T47D (cell line): ENCODE results near the gene UBLCP1.
"Not testable (repeated sequence)": the region's sequence is repeated elsewhere in the genome, so short reads cannot be mapped to it uniquely, and the experiment has no call there.

Source experiments
- DNase-seq, 2 experiments: peaks; one replicate each; pipeline versions ENCODE4 v3.0.0 to v3.0.0-alpha.2; 2011 to 2012; ENCODE audit warnings: low read depth in 1 of 2, low spot score in 1 of 2
- JUND ChIP-seq: IDR thresholded peaks from 2 replicates; pipeline ENCODE4 v1.6.1; 2012; ENCODE audit warnings: low read depth
- in situ Hi-C: cut with HindIII; loops from 2 replicates; pipeline ENCODE4 v1.10.0; 2016; ENCODE audit warnings: low sequenced_read_pairs, low pct_unique_long_range_greater_than_20kb

Gene UBLCP1, protein sequence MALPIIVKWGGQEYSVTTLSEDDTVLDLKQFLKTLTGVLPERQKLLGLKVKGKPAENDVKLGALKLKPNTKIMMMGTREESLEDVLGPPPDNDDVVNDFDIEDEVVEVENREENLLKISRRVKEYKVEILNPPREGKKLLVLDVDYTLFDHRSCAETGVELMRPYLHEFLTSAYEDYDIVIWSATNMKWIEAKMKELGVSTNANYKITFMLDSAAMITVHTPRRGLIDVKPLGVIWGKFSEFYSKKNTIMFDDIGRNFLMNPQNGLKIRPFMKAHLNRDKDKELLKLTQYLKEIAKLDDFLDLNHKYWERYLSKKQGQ

DNA sequence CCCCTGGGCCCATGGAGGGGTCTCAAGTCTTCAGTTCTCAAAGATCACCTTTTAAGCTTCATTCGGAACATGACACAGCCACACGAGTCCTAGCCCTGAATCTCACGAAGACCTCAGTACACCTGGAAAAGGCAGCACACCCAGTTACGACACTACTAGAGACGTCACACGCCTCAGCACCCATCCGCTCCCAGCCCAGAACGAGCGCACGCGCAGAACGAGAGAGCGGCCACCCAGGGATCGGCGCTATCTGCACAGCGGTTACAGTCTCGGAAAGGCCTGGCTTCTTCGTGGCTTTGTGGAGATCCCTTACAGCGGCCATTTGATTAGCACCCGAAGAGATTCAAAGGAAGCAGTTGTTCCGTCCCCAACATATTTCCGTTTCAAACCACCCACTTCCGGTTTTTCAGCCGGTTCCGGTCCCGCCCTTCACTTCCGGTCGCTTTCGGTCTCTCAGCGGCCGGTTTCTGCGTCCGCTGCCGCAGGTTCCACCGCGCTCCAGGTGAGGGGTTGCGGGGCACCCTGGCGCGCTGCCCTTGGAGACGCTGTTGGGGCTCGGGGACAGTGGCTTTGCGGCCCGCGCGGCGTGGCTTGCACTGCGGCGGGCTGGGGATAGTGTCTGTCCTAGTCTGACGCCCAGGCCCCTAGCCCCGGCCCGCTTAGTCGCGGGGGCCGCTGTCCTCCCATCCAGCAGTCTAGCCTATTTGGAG lies at the start of gene UBLCP1:
Gene UBLCP1 (plus strand): TSS at position 432 of the 710 bp plus-strand sequence. CDS start 5,626 bp downstream, outside the sequence.
- DNase-seq = peak; percentile 91
- in situ Hi-C loops = no loop called here
- TF ChIP-seq JUND = no peak

DNA sequence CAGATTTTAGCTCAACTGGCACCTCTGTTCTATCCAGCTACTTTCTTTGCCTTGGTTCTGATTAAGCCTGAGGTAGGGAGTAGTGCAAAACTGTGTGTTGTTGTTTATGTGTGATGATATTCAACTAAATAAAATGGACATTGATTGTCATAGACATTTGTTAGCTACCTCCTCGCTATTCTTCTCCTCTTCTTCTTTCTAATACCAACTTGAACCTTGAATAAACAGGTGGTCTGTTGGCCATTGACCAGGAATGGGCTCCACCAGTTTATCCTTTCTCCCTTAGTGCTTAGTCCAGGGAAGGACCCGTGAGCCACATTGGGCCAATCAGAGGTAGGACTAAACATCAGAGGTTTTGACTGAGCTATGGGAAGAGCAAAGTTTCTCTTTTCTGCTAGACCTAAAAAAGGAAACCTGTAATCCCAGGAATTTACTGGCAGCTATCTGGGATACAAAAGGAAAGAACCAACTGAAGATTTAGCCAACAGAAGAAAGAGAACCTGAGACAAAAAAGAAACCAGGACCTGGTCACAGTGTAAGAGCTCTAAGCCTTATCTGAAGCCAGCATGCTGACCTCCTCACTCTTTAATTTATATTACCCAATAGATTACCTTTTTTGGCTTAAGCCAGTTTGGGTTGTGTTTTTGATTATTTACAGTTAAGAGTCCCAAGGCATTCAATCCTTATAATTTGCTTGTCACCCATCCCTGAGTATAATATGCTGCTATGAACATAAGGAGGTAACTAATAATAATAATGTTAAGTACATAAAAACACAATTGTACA lies 48.4 kb upstream of the UBLCP1 start:
- in situ Hi-C loops = no loop called here
- DNase-seq = no peak
- TF ChIP-seq JUND = no peak

DNA sequence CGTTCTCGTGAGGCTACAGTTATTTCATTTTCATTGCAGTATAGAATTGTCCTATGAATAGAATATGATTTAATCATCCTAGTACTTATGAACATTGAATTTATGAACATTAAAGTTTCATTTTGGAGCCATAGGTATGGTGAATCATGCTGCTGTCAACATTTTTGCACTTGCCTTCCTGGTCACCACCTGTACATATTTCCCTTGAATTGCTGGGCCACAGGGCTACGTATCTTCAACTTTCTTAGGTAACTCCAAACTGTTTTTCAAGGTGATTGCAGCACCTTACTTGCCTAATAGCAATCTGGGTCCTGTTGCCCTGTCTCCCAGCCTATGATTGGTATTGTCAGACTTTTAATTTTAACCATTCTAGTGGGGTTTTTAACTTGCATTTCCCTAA lies 47.2 kb upstream of the UBLCP1 start:
- no peak for TF ChIP-seq JUND
- in situ Hi-C loops = no loop called here
- no peak for DNase-seq

DNA sequence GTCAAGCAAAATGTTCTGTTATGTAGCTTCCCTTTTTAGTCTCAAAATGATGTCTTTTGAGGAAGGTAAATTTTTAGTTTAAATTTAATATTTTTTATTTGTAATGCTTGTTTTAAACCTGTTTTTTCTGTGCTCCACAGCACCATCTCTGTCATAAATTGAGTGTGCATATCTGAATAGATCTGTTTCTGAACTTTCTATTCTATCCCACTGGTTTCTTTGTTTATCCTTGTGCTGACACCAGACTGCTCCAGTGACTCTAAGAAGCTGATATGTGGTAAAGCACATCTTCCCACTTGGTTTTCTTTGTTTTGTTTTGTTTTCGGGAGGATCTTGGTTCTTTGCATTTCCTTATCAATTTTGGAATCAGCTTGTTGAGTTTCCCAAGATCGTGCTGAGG lies 46.6 kb upstream of the UBLCP1 start:
- in situ Hi-C loops = no loop called here
- no peak for DNase-seq
- no peak for TF ChIP-seq JUND

DNA sequence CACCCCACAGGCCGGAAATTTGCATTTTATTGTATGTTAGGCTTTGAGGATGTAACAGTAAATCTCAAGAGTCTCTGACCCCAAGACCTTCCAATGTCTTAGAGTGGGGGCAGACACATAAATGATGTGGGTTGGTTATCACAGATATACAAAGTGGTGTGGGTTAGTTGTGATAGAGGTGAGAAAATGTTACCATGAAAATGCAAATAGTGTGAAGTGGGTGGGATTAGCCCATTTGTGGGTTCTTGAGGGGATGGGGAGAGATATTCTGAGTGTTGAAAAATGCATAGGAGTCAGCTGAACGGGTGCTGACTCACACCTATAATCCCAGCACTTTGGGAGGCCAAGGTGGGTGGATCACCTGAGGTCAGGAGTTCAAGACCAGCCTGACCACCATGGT lies 45.9 kb upstream of the UBLCP1 start:
- in situ Hi-C loops = no loop called here
- no peak for TF ChIP-seq JUND
- DNase-seq = no peak

DNA sequence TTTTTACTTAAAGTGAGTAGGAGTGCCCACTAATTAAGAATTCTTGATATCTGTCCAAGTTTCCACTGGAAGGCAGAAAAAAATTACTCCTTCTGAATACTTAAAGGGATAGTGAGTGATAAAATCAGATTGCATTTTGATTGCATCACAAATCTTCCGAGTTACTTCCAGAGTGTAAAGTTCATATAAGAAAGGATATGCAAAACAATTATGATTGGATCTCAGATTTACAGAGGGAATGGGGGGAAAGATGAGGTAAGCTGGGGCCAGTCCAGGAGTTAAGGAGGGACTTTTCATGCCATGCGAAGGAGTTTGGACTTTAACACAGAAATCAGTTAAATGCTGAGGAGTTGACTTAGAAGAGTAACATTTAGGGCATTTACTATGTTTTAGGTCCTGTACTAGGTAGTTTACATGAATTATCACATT lies 44.5 kb upstream of the UBLCP1 start:
- in situ Hi-C loops = no loop called here
- no peak for DNase-seq
- no peak for TF ChIP-seq JUND

DNA sequence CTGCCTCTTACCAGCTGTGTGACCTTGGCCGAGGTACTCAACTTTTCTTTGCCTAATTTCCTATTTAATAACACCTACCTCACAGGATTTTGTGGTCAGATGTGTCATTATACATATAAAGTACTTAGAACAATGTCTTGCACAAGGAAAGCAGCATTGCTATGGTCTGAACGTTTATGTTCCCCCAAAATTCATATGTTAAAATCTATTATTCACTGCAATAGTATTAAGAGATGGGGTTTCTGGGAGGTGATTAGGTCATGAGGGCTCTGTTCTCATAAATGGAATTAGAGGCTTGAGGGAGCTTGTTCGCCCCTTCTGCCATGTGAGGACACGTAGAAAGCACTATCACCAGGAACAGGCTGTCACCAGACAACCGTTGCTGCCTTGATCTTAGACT lies 42.9 kb upstream of the UBLCP1 start:
- no peak for TF ChIP-seq JUND
- in situ Hi-C loops = no loop called here
- DNase-seq = no peak

DNA sequence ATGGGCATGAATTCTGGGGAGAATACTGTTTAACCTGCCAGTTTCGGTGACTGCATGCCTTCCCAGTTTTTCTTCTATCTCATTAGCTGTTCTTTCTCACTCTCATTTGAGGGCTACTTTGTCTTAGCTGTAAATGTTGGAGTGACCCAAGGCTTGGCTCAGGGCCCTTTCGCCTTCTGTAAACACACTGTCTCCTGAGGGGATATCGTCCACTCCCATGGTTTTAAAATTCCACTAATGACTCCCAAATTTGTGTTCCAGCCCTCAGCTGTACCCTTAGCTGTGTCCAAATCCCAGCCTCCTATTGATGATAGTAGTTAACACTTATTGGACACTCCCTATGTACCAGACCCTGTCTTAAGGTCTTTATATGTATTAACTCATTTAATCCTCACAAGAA lies 39.6 kb upstream of the UBLCP1 start:
- in situ Hi-C loops = no loop called here
- TF ChIP-seq JUND = no peak
- no peak for DNase-seq

DNA sequence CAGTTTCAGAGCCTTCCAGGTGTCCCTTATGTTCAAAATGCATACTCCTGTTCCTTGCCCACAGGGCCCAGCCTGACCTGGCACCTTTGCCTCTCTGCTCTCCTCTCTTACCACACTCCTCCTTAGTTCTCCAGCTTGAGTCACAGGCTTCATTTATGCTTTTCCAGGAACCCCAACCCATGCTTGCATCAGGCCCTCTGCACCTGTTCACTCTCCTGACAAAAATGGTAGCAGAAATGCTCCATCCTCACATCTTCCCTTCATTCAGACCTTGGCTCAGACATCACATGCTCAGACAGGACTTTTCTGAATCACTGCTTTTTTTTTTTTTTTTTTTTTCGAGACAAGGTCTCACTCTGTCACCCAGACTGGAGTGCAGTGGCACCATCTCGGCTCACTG lies 38.6 kb upstream of the UBLCP1 start:
- TF ChIP-seq JUND = no peak
- in situ Hi-C loops = no loop called here
- DNase-seq = no peak

DNA sequence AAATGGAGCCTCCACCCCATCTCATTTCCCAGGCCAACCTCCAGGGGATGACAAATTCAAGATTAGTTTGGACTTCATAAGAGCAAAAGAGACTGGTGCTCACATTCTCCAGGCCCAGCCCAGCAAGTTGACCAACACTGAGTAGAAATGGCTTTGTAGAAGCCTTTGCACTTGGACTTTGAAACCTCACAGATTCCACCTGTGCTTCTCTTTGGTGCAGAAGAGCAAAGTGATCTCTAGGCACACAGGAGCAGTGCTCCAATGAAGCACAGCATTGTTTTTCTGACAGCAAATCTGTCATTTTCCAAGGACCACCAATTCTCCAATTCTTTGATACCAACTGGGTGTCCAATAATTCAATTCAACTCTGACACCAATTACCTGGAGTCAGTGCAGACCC lies 36.6 kb upstream of the UBLCP1 start:
- no peak for DNase-seq
- TF ChIP-seq JUND = no peak
- in situ Hi-C loops = no loop called here

DNA sequence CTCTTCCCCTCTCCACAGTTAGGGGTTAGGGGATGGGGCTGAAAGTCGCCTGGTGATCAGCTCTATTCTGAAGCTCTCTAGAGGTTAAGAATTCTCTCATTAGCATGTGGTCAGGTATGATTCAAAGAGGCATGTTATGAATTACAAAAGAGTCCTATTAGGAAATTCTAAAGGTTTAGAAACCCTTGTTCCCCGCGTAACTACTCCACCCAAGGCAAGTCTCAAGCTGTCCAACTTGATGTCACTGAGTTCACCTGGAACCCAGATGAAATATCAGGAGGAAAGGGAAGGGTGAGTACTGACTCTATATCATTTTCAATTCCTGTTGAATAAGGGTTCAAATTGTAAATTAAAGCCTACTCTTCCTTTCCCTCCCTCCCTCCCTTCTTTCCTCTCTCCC lies 35.6 kb upstream of the UBLCP1 start:
- no peak for DNase-seq
- TF ChIP-seq JUND = no peak

DNA sequence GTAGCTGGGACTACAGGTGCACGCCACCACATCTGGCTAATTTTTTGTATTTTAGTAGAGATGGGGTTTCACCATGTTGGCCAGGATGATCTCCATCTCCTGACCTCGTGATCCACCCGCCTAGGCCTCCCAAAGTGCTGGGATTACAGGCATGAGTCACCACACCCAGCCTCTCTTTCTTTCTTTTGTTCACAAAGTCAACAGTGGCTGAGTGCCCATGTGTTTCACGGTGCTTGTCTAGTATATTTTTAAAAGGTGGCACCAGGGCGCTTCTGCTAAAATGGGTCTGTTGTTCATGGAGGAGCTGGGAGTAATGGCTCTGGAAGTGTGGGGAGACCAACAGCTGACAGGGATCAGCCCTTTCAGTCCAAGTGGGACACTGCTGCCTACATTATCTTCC lies 35.0 kb upstream of the UBLCP1 start:
- DNase-seq = not testable (repeated sequence)

More for the DNA sequence above, 35.6 kb upstream of the UBLCP1 start:
- in situ Hi-C loops = no loop called here

DNA sequence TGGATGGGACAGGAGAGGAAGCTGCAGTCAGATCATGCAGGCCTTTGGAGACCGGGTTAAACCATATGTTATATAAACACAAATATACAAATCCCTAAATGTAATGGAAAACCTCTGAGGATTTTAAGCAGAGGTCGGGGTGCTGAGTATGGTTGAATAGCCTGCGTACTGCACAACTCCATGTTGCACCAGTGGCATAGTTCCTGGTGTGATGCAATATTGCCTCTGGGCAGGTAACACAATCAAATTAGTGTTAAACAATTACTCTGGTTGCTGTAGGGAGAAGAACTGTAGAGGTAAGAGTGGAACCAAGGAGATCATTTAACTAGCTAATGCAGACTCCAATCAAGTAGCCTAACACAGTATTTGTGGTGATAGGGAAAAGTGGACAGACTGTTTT lies 32.4 kb upstream of the UBLCP1 start:
- peak in 1 of 2 experiments; percentile 50 for DNase-seq
- no peak for TF ChIP-seq JUND

More for the DNA sequence above, 35.0 kb upstream of the UBLCP1 start:
- in situ Hi-C loops = not testable (repeated sequence)

More for the DNA sequence above, 32.4 kb upstream of the UBLCP1 start:
- in situ Hi-C loops = no loop called here
